ENCODE results near the gene TTC9.

GRCh38 chr14:70616646-70617045 is 25.1 kb upstream of the TTC9 start:
- TF ChIP-seq EZH2 (IDR thresholded peaks at IDR 0.05; ENCODE audit: borderline replicate concordance, low read depth, low read length) (no peak), NR3C1 (CRISPR knock-in tag; IDR thresholded peaks at IDR 0.05) (no peak), MXD1 (CRISPR knock-in tag; IDR thresholded peaks at IDR 0.05; ENCODE audit: borderline replicate concordance, poor library complexity, severe bottlenecking) (no peak), BCLAF1 (IDR thresholded peaks at IDR 0.05; ENCODE audit: borderline replicate concordance in 1 of 2, control insufficient read depth in 1 of 2, low read depth in 2 of 2, low read length in 1 of 2) (no peak), EP300 (IDR thresholded peaks at IDR 0.05; ENCODE audit: low read length) (no peak), FOXM1 (IDR thresholded peaks at IDR 0.05; ENCODE audit: low read depth) (no peak), FOXM1 (CRISPR knock-in tag; IDR thresholded peaks at IDR 0.05; ENCODE audit: low read depth) (no peak), SMARCC2 (IDR thresholded peaks at IDR 0.05; ENCODE audit: low read depth) (no peak), SREBF2 (CRISPR knock-in tag; IDR thresholded peaks at IDR 0.05) (no peak), SMARCE1 (IDR thresholded peaks at IDR 0.05) (no peak), ZEB2 (IDR thresholded peaks at IDR 0.05) (no peak), POLR2AphosphoS5 (IDR thresholded peaks at IDR 0.05; ENCODE audit: control insufficient read depth, insufficient read depth, low read depth, low read length) (no peak), FOS (IDR thresholded peaks at IDR 0.05; ENCODE audit: extremely low read depth, insufficient read length) (no peak), FUS (optimal IDR thresholded peaks at IDR 0.05; ENCODE audit: low read depth, low read length) (no peak)
- TF ChIP-seq, protein P1, sequence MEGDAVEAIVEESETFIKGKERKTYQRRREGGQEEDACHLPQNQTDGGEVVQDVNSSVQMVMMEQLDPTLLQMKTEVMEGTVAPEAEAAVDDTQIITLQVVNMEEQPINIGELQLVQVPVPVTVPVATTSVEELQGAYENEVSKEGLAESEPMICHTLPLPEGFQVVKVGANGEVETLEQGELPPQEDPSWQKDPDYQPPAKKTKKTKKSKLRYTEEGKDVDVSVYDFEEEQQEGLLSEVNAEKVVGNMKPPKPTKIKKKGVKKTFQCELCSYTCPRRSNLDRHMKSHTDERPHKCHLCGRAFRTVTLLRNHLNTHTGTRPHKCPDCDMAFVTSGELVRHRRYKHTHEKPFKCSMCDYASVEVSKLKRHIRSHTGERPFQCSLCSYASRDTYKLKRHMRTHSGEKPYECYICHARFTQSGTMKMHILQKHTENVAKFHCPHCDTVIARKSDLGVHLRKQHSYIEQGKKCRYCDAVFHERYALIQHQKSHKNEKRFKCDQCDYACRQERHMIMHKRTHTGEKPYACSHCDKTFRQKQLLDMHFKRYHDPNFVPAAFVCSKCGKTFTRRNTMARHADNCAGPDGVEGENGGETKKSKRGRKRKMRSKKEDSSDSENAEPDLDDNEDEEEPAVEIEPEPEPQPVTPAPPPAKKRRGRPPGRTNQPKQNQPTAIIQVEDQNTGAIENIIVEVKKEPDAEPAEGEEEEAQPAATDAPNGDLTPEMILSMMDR (IDR thresholded peaks at IDR 0.05 in 2 of 3, conservative IDR thresholded peaks at IDR 0.05 in 1 of 3; ENCODE audit: insufficient read depth in 2 of 3, low read depth in 1 of 3, low read length in 3 of 3), result no peak
